ENCODE measurements around the gene FZD8. TPM values are rescaled to one million over a fixed set of nuclear protein-coding genes. Genes with fewer than 3 reads are reported as not detected.

FZD8 gene
- polyA plus RNA-seq, 1 of the 3 experiments (the other 2 are of a cell fraction) = 1.4 TPM

GRCh38 chr10:35641676-35642034 is 441 bp downstream of the FZD8 start:
- TF ChIP-seq, protein P1, sequence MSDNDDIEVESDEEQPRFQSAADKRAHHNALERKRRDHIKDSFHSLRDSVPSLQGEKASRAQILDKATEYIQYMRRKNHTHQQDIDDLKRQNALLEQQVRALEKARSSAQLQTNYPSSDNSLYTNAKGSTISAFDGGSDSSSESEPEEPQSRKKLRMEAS (IDR thresholded peaks at IDR 0.05; ENCODE audit: low read depth) = no peak
- TF ChIP-seq TAF1 (IDR thresholded peaks at IDR 0.05; ENCODE audit: borderline replicate concordance, low read depth, low read length) (no peak), FOXM1 (IDR thresholded peaks at IDR 0.05; ENCODE audit: low read depth) (no peak), TCF12 (IDR thresholded peaks at IDR 0.05) (no peak), RXRA (IDR thresholded peaks at IDR 0.05; ENCODE audit: borderline replicate concordance, low read depth) (no peak), POLR2AphosphoS5 (IDR thresholded peaks at IDR 0.05; ENCODE audit: low read depth, low read length) (no peak), ELF1 (IDR thresholded peaks at IDR 0.05) (no peak), SMC3 (IDR thresholded peaks at IDR 0.05; ENCODE audit: low read depth, low read length) (no peak), PBX3 (IDR thresholded peaks at IDR 0.05) (no peak), CHD2 (IDR thresholded peaks at IDR 0.05; ENCODE audit: low read length, partially characterized antibody) (no peak), FOXJ3 (CRISPR knock-in tag; IDR thresholded peaks at IDR 0.05) (no peak), EZH2phosphoT487 (IDR thresholded peaks at IDR 0.05; ENCODE audit: borderline replicate concordance, low read depth) (no peak), USF2 (IDR thresholded peaks at IDR 0.05; ENCODE audit: borderline replicate concordance, low read depth, low read length) (no peak)
- TF ChIP-seq, protein P2, sequence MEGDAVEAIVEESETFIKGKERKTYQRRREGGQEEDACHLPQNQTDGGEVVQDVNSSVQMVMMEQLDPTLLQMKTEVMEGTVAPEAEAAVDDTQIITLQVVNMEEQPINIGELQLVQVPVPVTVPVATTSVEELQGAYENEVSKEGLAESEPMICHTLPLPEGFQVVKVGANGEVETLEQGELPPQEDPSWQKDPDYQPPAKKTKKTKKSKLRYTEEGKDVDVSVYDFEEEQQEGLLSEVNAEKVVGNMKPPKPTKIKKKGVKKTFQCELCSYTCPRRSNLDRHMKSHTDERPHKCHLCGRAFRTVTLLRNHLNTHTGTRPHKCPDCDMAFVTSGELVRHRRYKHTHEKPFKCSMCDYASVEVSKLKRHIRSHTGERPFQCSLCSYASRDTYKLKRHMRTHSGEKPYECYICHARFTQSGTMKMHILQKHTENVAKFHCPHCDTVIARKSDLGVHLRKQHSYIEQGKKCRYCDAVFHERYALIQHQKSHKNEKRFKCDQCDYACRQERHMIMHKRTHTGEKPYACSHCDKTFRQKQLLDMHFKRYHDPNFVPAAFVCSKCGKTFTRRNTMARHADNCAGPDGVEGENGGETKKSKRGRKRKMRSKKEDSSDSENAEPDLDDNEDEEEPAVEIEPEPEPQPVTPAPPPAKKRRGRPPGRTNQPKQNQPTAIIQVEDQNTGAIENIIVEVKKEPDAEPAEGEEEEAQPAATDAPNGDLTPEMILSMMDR (IDR thresholded peaks at IDR 0.05) = no peak
- TF ChIP-seq, protein P3, sequence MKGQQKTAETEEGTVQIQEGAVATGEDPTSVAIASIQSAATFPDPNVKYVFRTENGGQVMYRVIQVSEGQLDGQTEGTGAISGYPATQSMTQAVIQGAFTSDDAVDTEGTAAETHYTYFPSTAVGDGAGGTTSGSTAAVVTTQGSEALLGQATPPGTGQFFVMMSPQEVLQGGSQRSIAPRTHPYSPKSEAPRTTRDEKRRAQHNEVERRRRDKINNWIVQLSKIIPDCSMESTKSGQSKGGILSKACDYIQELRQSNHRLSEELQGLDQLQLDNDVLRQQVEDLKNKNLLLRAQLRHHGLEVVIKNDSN (IDR thresholded peaks at IDR 0.05; ENCODE audit: borderline replicate concordance, low read depth) = no peak
- Histone ChIP-seq H2AFZ (ENCODE audit: low read depth) (peak overlapping the region; percentile 46; the same call in 1 of the 2 replicates), H3K4me3 (ENCODE audit: low read depth in 2 of 2, low read length in 1 of 2) (peak overlapping the region; percentile 68 to 88), H4K20me1 (ENCODE audit: insufficient read depth) (peaks cover 30% of the 10 kb centered on the region), H3K4me1 (ENCODE audit: control insufficient read depth in 1 of 2, insufficient read depth in 2 of 2, low read depth in 1 of 2, low read length in 1 of 2) (peaks cover 2 to 25% of the 10 kb centered on the region in 2 experiments; a peak in 2 of 4 replicates), H3K36me3 (replicated peaks in 1 of 2; ENCODE audit: control insufficient read depth in 1 of 2, insufficient read depth in 2 of 2, low read length in 1 of 2) (peaks cover 0 to 11% of the 10 kb centered on the region in 2 experiments), H3F3A (replicated peaks; ENCODE audit: insufficient read depth) (peaks cover 25% of the 10 kb centered on the region), H3K79me2 (ENCODE audit: insufficient read depth) (peaks cover 24% of the 10 kb centered on the region), H3K9me3 (no peaks in the 10 kb centered on the region), H3K9ac (peak overlapping the region; percentile 58; the same call in 1 of the 2 replicates), H3K4me2 (peak overlapping the region; percentile 98), H3K9me2 (no peaks in the 10 kb centered on the region), H3K27me3 (ENCODE audit: insufficient read depth) (no peaks in the 10 kb centered on the region; the same call in 1 of the 2 replicates), H3K27ac (ENCODE audit: low read depth in 2 of 2, low read length in 1 of 2) (no peak overlapping the region; a peak in 1 of 4 replicates)
- DNase-seq = peak; percentile 62
- 1% methylated on average over 17 of the region's 54 CpGs for WGBS (ENCODE audit: low lambda C conversion rate)
- ChIA-PET POLR2A (no interaction called here), CTCF (interaction anchor here (1.1 to 4.0 kb wide), 6 partner anchors 17 to 1226 kb away, joined by 3 to 24 read pairs (median 6); no protein-coding TSS in a partner anchor)

Data from SK-N-SH (cell line).